GM12878 (cell line): ENCODE data around the gene HYAL1. TPM values are rescaled to one million over a fixed set of nuclear protein-coding genes. Genes with fewer than 3 reads are reported as not detected.
"Not testable (repeated sequence)": the region's sequence is repeated elsewhere in the genome, so short reads cannot be mapped to it uniquely, and the experiment has no call there.

Experiments used
- ATAC-seq: fragments of 200-7000 bp; cut with Tn5 transposase; 3 replicates; pipeline ENCODE4 v1.9.1; 2020; ENCODE audit warnings: mild to moderate bottlenecking, moderate library complexity
- BruUV-seq: library from RNA; stranded (reverse); fragments of 400-500 nt; replicated peaks from 2 replicates; lab custom pipeline; 2021; lab: Mats Ljungman, UMichigan
- CTCF ChIA-PET: fragments of 300-600 bp; sonication (Branson Sonifier 250); formaldehyde crosslinking; extraction: SDS; loops from one replicate; lab custom pipeline; 2021; ENCODE audit warnings: inconsistent platforms; lab: Yijun Ruan, JAX
- POLR2A ChIA-PET: fragments of 350-600 bp; formaldehyde crosslinking; extraction: SDS; loops from one replicate; lab custom pipeline; 2021; ENCODE audit warnings: inconsistent platforms; lab: Charles Lee
- RAD21 ChIA-PET: fragments of 300-600 bp; sonication (Branson Sonifier 250); formaldehyde crosslinking; loops from one replicate; lab custom pipeline; 2023; ENCODE audit warnings: antibody characterized with exemption; ENCODE audit not compliant: unreplicated experiment; lab: Charles Lee
- SMC1A ChIA-PET: fragments of 300-600 bp; sonication (Branson Sonifier 250); formaldehyde crosslinking; loops from one replicate; lab custom pipeline; 2023; ENCODE audit not compliant: unreplicated experiment, uncharacterized antibody; lab: Charles Lee
- DNase-seq: peaks from one replicate; pipeline ENCODE4 v3.0.0-alpha.2; 2011; ENCODE audit warnings: low read depth, low spot score
- FAIRE-seq: peaks from 3 replicates; lab custom pipeline; 2011; peaks lifted over from hg19 to GRCh38; lab: Jason Lieb, UNC
- H2AFZ ChIP-seq: 2 replicates; pipeline ENCODE4 v1.6.0; 2011; ENCODE audit warnings: low read depth, low read length, control low read depth; ENCODE audit not compliant: control insufficient read depth
- H3K27ac ChIP-seq: 2 replicates; pipeline ENCODE4 v1.5.1; 2011; ENCODE audit warnings: control low read depth; ENCODE audit not compliant: control insufficient read depth, insufficient read depth
- H3K27me3 ChIP-seq, 2 experiments: replicated peaks in 1 of 2; 2 replicates each; pipeline versions ENCODE4 v1.6.0 to v1.6.1; 2011; ENCODE audit warnings: low read length in 1 of 2; ENCODE audit not compliant: control insufficient read depth in 2 of 2, insufficient read depth in 2 of 2
- H3K36me3 ChIP-seq, 2 experiments: 2 replicates each; pipeline ENCODE4 v1.5.1; 2011; ENCODE audit warnings: low read length in 1 of 2; ENCODE audit not compliant: control insufficient read depth in 2 of 2, insufficient read depth in 2 of 2
- H3K4me1 ChIP-seq: 2 replicates; pipeline ENCODE4 v1.6.1; 2011; ENCODE audit warnings: mild to moderate bottlenecking, low read length, moderate library complexity, mixed read lengths; ENCODE audit not compliant: control insufficient read depth, insufficient read depth
- H3K4me2 ChIP-seq: 2 replicates; pipeline ENCODE4 v1.6.0; 2011; ENCODE audit warnings: control low read depth; ENCODE audit not compliant: control insufficient read depth, insufficient read depth
- H3K4me3 ChIP-seq: fragments of 200-600 bp; sonication (generic); 2 replicates; pipeline ENCODE4 v1.5.1; 2016
- H3K79me2 ChIP-seq: 2 replicates; pipeline ENCODE4 v1.6.0; 2011; ENCODE audit warnings: low read length; ENCODE audit not compliant: control insufficient read depth, insufficient read depth
- H3K9ac ChIP-seq: 2 replicates; pipeline ENCODE4 v1.8.0; 2011; ENCODE audit warnings: low read length, control low read depth, mixed read lengths; ENCODE audit not compliant: control insufficient read depth, insufficient read depth
- H3K9me3 ChIP-seq: replicated peaks from 3 replicates; pipeline ENCODE4 v1.5.1; 2011; ENCODE audit warnings: mild to moderate bottlenecking, low read length; ENCODE audit not compliant: control insufficient read depth, insufficient read depth
- H4K20me1 ChIP-seq: 2 replicates; pipeline ENCODE4 v1.6.0; 2011; ENCODE audit not compliant: control insufficient read depth, insufficient read depth
- BHLHE40 ChIP-seq, 2 experiments: fragments of 450-650 bp in 1 of 2; IDR thresholded peaks; 2 replicates each; pipeline ENCODE4 v1.6.1; 2011 to 2017; ENCODE audit warnings: low read depth in 2 of 2, borderline replicate concordance in 1 of 2, improper control_type of control experiment in 1 of 2, low read length in 1 of 2, mild to moderate bottlenecking in 1 of 2
- HDAC2 ChIP-seq: fragments of 200-600 bp; sonication (generic); IDR thresholded peaks from 2 replicates; pipeline ENCODE4 v1.6.1; 2017
- NRF1 ChIP-seq: conservative IDR thresholded peaks from 2 replicates; pipeline ENCODE4 v1.6.1; 2011; ENCODE audit warnings: mild to moderate bottlenecking, low read depth, low read length, improper control_type of control experiment
- TCF12 ChIP-seq: IDR thresholded peaks from 2 replicates; pipeline ENCODE4 v1.6.1; 2011; ENCODE audit warnings: low read depth, mild to moderate bottlenecking, low read length
- WGBS: methylation state at CpG from one replicate; pipeline ENCODE4 v1.1.6; 2016; ENCODE audit warnings: low lambda C conversion rate; ENCODE audit not compliant: insufficient replicate concordance, insufficient coverage; ENCODE audit errors: missing lambda C conversion rate; 5-methylcytosine and 5-hydroxymethylcytosine counted together
- in situ Hi-C: fragments of 300-500 bp; cut with MboI; formaldehyde crosslinking; loops from 9 replicates; pipeline ENCODE4 v1.14.3; 2018; ENCODE audit warnings: mixed read lengths
- intact Hi-C: fragments of 100-400 bp; cut with micrococcal nuclease; formaldehyde crosslinking; loops from one replicate; pipeline ENCODE4 v1.14.2; 2022; ENCODE audit not compliant: unreplicated experiment
- polyA plus RNA-seq, 11 experiments: library from polyadenylated mRNA; depleted of rRNA in 4 of 11; unstranded in 6 of 11; stranded (reverse) in 5 of 11; fragments of >200 nt; fragmentation: Nextera tagmentation in 4 of 11; fragmentation: Illumina TruSeq in 1 of 11; extraction: Ambion mirVana in 4 of 11; extraction: Trizol in 1 of 11; gene quantifications; 1 replicate in 1 of 11; 2 replicates in 10 of 11; pipeline versions ENCODE4 v1.2.1 to v1.2.3, GENCODE V29; 2011 to 2016; ENCODE audit warnings: inconsistent platforms in 2 of 11, missing spikeins in 2 of 11, low read depth in 1 of 11
- total RNA-seq, 4 experiments: library from RNA; depleted of rRNA in 3 of 4; stranded (reverse); fragments of >200 nt in 3 of 4; fragmentation: Illumina TruSeq in 1 of 4; extraction: Trizol in 1 of 4; gene quantifications; 2 replicates each; pipeline versions ENCODE4 v1.2.1 to v1.2.3, GENCODE V29; 2013 to 2021
- TF ChIP-seq, protein P1 (sequence below): fragments of 450-650 bp; IDR thresholded peaks from 2 replicates; pipeline ENCODE4 v1.6.1; 2016; ENCODE audit warnings: mild to moderate bottlenecking

Gene HYAL1
- total and polyA plus RNA-seq, 10 of the 15 experiments (the other 5 are each of a cell fraction or from before 2014, with no cell fraction given), result 0.04 to 0.55 (median 0.18) TPM; not detected in 2

DNA sequence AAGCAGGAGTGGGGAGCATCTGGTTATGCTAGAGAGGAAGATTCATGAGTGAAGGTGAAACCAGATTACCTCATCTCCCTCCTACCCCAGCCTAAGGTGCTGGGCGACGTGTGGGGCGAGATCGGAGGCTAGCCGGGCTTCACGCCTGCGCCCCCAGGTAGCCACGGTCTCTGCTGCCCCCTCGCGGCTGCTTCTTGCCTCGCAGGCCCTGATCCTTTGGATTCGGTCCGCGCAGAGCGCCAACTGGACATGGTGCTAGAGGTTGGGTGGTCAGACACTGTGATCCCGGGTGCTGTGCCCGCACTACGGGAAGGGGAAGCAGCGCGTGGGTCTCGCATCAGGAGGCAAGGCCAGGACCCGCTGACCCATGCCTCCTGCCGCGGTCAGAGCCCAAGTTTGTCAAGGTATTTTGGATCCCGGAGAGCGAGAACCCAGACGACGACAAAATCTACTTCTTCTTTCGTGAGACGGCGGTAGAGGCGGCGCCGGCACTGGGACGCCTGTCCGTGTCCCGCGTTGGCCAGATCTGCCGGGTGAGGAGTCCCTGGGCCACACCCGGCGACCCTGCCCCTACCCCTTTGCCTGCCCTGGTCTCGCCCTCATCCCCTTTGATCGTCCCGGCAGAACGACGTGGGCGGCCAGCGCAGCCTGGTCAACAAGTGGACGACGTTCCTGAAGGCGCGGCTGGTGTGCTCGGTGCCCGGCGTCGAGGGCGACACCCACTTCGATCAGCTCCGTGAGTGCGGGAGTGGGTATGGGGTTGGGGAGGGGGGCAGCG is 30.3 kb downstream of the HYAL1 start (continued):
- TF ChIP-seq, protein P1, sequence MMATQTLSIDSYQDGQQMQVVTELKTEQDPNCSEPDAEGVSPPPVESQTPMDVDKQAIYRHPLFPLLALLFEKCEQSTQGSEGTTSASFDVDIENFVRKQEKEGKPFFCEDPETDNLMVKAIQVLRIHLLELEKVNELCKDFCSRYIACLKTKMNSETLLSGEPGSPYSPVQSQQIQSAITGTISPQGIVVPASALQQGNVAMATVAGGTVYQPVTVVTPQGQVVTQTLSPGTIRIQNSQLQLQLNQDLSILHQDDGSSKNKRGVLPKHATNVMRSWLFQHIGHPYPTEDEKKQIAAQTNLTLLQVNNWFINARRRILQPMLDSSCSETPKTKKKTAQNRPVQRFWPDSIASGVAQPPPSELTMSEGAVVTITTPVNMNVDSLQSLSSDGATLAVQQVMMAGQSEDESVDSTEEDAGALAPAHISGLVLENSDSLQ, result peak; percentile 34; the same call in 1 of the 2 replicates
- TF ChIP-seq HDAC2 (no peak), NRF1 (peak; percentile 30; the same call in 1 of the 2 replicates), TCF12 (no peak), BHLHE40 (IDR thresholded peaks at IDR 0.05; ENCODE audit: borderline replicate concordance in 1 of 2, low read depth in 2 of 2, low read length in 1 of 2) (peak; percentile 41 to 51; a peak in 2 of 4 replicates)

GRCh38 chr3:50272538-50272910 is 30.9 kb downstream of the HYAL1 start:
- not testable (repeated sequence) for H3K4me1 ChIP-seq, H3K4me3 ChIP-seq, H3K27me3 ChIP-seq, BruUV-seq, FAIRE-seq, H3K9me3 ChIP-seq, H3K27ac ChIP-seq, H3K79me2 ChIP-seq, H4K20me1 ChIP-seq, H2AFZ ChIP-seq, H3K9ac ChIP-seq, ATAC-seq, DNase-seq, H3K36me3 ChIP-seq
- WGBS, result 78% methylated on average over 9 of the region's 10 CpGs
- CTCF ChIA-PET, result interaction anchor here (0.6 to 3.1 kb wide), 12 partner anchors 12 to 202 kb away, joined by 3 to 24 read pairs (median 5); partner anchors contain the start of gene GNAT1
- intact Hi-C loops, result loop anchor here (2.0 kb wide), 1 partner anchor 26 kb away; no protein-coding TSS in a partner anchor
- RAD21 ChIA-PET, result interaction anchor here (0.7 to 3.5 kb wide), 7 partner anchors 13 to 69 kb away, joined by 3 to 23 read pairs (median 3); partner anchors contain the start of gene GNAI2
- H3K4me2 ChIP-seq, result peak overlapping the region; percentile 71; the same call in 1 of the 2 replicates
- SMC1A ChIA-PET, result interaction anchor here (0.8 to 1.7 kb wide), 6 partner anchors 9 to 78 kb away, joined by 3 to 6 read pairs (median 4); no protein-coding TSS in a partner anchor
- in situ Hi-C loops, result loop anchor here (5.0 kb wide), 2 partner anchors 75 to 150 kb away; no protein-coding TSS in a partner anchor
- POLR2A ChIA-PET, result interaction anchor here (0.6 to 1.6 kb wide), 3 partner anchors 13 to 45 kb away, joined by 3 to 5 read pairs (median 5); no protein-coding TSS in a partner anchor
